GM12864 (cell line): ENCODE results near the gene KPTN.

ENCODE experiments used
- DNase-seq: peaks from one replicate; pipeline ENCODE4 v3.0.0-alpha.2; 2011; ENCODE audit warnings: low read depth
- H3K4me3 ChIP-seq: 2 replicates; pipeline ENCODE4 v1.5.1; 2011; ENCODE audit warnings: mild to moderate bottlenecking, low read depth, low read length, control low read depth
- TF ChIP-seq, protein P1 (sequence below): IDR thresholded peaks from 2 replicates; pipeline ENCODE4 v1.5.1; 2011; ENCODE audit warnings: low read depth, mild to moderate bottlenecking, moderate library complexity, low read length, control low read depth, inconsistent platforms; ENCODE audit errors: missing control alignments

KPTN gene

DNA sequence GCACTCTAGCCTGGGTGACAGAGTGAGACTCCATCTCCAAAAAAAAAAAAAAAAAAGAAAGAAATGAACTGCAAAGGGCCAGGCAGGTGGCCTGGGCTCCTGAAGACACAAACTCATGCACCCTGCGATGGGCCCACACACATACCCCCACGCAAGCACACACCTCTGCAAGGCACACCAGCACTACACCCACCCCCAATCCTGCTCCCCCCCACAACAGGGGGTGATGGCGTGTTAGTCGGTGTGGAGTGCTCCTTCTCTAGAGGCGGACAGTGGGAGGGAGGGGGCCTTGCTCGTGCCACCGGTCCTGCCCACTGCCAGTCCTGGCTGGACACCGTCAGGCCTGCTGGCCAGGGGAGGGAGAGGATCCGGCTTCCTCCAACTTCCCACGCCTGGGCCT is 10.7 kb downstream of the KPTN start:
- no peak for DNase-seq
- TF ChIP-seq, protein P1, sequence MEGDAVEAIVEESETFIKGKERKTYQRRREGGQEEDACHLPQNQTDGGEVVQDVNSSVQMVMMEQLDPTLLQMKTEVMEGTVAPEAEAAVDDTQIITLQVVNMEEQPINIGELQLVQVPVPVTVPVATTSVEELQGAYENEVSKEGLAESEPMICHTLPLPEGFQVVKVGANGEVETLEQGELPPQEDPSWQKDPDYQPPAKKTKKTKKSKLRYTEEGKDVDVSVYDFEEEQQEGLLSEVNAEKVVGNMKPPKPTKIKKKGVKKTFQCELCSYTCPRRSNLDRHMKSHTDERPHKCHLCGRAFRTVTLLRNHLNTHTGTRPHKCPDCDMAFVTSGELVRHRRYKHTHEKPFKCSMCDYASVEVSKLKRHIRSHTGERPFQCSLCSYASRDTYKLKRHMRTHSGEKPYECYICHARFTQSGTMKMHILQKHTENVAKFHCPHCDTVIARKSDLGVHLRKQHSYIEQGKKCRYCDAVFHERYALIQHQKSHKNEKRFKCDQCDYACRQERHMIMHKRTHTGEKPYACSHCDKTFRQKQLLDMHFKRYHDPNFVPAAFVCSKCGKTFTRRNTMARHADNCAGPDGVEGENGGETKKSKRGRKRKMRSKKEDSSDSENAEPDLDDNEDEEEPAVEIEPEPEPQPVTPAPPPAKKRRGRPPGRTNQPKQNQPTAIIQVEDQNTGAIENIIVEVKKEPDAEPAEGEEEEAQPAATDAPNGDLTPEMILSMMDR = no peak
- H3K4me3 ChIP-seq = no peak overlapping the region

DNA sequence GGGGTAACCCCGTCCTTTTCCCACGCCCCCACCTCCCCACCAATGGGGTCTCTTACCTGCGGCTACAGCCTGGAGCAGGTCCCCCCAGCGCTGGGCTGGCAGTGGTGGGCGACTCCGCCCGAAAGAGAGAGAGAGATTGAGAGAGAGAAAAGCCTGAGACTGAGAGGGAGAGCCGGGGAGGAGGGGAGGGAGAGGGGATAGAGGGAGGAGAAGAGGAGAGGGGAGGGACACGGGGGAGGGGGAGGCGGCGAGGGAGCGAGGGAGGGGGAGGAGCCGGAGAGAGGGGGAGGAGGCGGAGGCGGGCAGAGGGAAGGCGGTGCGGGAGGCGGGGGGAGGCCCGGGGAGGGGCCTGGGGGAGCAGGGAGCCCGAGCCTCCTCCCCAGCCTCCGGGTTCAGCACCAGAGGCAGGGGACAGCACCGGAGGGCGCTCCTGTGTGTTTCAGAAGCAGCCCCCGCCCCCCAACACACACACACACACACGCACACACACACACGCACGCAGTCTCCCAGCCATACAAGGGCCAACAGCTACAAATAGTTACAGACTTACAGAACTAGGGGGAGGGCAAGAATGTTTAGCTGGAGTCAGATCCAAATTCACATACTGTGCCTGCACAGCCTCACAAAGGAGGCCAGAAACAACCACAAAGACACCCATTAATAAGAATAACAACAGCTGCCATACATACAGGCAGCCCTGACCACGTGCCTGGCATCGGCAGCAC is 12.1 kb downstream of the KPTN start, which contains the start of gene SLC8A2:
SLC8A2 (minus strand) TSS at position 161 of the 725 bp plus-strand sequence. CDS start 5,490 bp downstream, outside the sequence.
- no peak within 1 kb of the TSS for H3K4me3 ChIP-seq
- DNase-seq = no peak
- TF ChIP-seq, protein P1 = no peak

DNA sequence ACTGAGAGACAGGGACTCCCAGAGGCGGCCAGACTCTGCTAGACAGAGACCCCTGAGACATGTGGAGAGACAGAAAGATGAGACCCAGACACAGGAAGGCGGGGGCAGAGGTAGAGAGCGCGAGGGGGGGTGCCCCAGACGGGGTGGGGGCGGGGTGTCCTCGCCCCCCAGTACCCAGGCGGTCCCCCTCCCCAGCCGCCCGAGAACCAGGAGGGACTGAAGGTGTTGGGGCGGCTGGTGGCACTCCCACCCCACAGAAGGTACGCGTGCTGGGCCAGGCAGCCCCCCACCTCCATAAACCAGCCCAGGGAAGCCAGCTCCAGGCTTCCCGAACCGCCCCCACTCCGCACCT is 12.7 kb downstream of the KPTN start:
- TF ChIP-seq, protein P1 = no peak
- DNase-seq = no peak
- H3K4me3 ChIP-seq = no peak overlapping the region

DNA sequence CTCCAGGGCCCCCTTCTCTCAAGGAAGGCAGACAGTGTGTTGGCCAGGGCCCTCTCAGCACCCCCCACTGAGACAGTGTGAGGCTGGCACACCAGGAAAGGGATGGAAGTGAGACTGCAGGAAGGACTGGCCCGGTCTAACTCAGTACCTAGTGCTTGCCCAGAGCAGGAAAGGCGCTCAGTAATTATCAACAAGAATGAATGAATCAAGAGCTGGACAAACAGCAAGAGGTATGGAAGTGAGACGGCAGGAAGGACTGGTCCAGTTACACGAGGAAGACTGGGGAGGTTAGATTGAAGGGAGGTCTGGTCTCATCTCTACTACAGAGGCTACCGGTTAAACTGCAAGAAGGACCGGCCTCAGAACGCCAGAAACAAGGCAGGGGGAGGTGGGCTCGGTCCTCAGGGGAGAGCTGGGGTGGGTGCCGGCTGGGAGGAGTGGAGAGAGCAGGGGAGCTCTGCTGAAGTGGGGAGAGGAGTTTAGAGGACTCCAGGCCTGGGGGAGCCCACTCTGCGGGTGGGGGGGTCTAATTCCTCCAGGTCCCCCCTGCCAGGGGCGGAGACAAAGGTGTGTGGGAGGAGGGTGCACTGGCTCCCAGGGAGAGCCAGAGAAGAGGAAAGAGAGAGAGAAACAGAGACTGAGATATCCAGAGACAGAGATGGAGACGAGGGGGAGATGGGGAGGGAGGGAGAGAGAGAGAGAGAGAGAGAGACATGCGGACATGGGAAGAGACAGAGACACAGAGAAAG is 13.4 kb downstream of the KPTN start:
- no peak for DNase-seq
- TF ChIP-seq, protein P1 = no peak
- no peak overlapping the region for H3K4me3 ChIP-seq

DNA sequence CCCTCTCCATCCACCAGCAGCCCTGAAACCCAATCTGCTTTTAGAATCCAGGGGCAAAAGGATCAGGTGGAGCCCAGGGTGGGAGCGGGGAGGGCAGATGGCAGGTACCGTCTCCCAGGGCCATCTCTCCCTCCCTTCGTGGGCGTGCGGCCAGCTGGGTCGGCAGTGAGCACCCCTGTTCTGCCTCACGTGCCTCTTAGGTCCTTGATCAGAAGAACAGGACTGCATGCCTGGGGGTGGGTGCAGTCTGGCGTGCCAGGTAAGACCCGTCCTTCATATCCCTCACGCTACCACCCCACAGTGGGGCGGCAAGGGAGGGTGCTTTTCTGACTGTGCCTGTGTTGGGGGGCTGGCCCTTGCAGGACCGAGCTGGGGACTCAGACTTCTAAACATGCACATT is 14.3 kb downstream of the KPTN start:
- no peak for DNase-seq
- no peak overlapping the region for H3K4me3 ChIP-seq
- TF ChIP-seq, protein P1 = no peak

DNA sequence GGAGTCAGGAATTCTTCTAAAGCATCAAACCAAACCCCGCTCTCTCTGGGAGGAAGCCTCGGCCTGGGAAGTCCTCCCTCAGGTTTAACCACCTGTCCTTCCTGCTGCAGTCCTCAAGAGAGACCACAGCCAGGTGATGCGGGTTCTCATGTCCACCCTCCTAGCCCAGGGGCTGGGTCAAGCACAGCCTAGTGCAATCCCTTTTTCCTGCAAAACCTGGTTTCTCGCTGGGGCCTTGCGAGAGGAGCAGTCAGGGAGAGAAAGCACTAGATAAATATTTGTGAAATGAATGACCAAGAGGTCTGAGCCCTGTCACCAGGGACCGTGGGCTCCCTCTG is 14.7 kb downstream of the KPTN start:
- no peak for DNase-seq
- no peak overlapping the region for H3K4me3 ChIP-seq
- TF ChIP-seq, protein P1 = no peak
